Measurements from ENCODE around the gene SPATA3.
"Not testable (repeated sequence)": the region's sequence is repeated elsewhere in the genome, so short reads cannot be mapped to it uniquely, and the experiment has no call there.

SPATA3 gene

GRCh38 chr2:230999477-230999876, 3.6 kb downstream of the SPATA3 start:
- DNase-seq, result no peak

GRCh38 chr2:231000211-231000904, 4.4 kb downstream of the SPATA3 start:
- DNase-seq, result no peak

- no peak for DNase-seq
These were observed 5.1 kb downstream of the SPATA3 start for GRCh38 chr2:231001036-231001435.

- DNase-seq, result no peak
These were observed 6.0 kb downstream of the SPATA3 start for GRCh38 chr2:231001921-231002320.

- no peak for DNase-seq
These were observed 6.7 kb downstream of the SPATA3 start for GRCh38 chr2:231002641-231003040.

GRCh38 chr2:231003186-231003585, 7.3 kb downstream of the SPATA3 start:
- DNase-seq, result no peak

GRCh38 chr2:231004930-231005329, 9.0 kb downstream of the SPATA3 start:
- DNase-seq, result not testable (repeated sequence)

GRCh38 chr2:231007286-231008098, 11.6 kb downstream of the SPATA3 start:
- no peak for DNase-seq

- no peak for DNase-seq
These were observed 12.2 kb downstream of the SPATA3 start for GRCh38 chr2:231008131-231008530.

GRCh38 chr2:231009236-231009919, 13.5 kb downstream of the SPATA3 start:
- no peak for DNase-seq

- no peak for DNase-seq
These were observed 14.3 kb downstream of the SPATA3 start for GRCh38 chr2:231010201-231010730.

- DNase-seq, result no peak
These were observed 15.6 kb downstream of the SPATA3 start for GRCh38 chr2:231011526-231011925.

- no peak for DNase-seq
These were observed 16.5 kb downstream of the SPATA3 start for GRCh38 chr2:231012463-231012862.

- no peak for DNase-seq
These were observed 17.9 kb downstream of the SPATA3 start for GRCh38 chr2:231013820-231014219.

- no peak for DNase-seq
These were observed 19.6 kb downstream of the SPATA3 start for GRCh38 chr2:231015478-231015877.

GRCh38 chr2:231015926-231016325, 20.0 kb downstream of the SPATA3 start:
- DNase-seq, result no peak

GRCh38 chr2:231016566-231017230, 20.8 kb downstream of the SPATA3 start:
- no peak for DNase-seq

- DNase-seq, result no peak
These were observed 21.3 kb downstream of the SPATA3 start for GRCh38 chr2:231017231-231017598.

- DNase-seq, result no peak
These were observed 22.3 kb downstream of the SPATA3 start for GRCh38 chr2:231018184-231018583.

GRCh38 chr2:231025059-231025458, 29.1 kb downstream of the SPATA3 start:
- DNase-seq, result not testable (repeated sequence)

GRCh38 chr2:231028889-231029288, 33.0 kb downstream of the SPATA3 start:
- DNase-seq, result no peak

GRCh38 chr2:231029563-231029962, 33.6 kb downstream of the SPATA3 start:
- no peak for DNase-seq

GRCh38 chr2:231030725-231031124, 34.8 kb downstream of the SPATA3 start:
- DNase-seq, result no peak

All from NCI-H2029 treated with DMSO at 0.1 percent for 48 hours (cell line).